Astrocyte (in vitro differentiated cells and primary cell): ENCODE results near the gene AMZ1. TPM values are rescaled to one million over a fixed set of nuclear protein-coding genes. Genes with fewer than 3 reads are reported as not detected.
"Not testable (repeated sequence)": the region's sequence is repeated elsewhere in the genome, so short reads cannot be mapped to it uniquely, and the experiment has no call there.

Experiments used
- DNase-seq: peaks from one replicate; pipeline ENCODE4 v3.0.0-alpha.2; 2010; ENCODE audit warnings: low read depth
- FAIRE-seq: peaks from 2 replicates; lab custom pipeline; 2011; peaks lifted over from hg19 to GRCh38; lab: Jason Lieb, UNC
- H2AFZ ChIP-seq: 2 replicates; pipeline ENCODE4 v1.6.0; 2012; ENCODE audit warnings: low read depth, low read length, inconsistent platforms
- H3K27ac ChIP-seq: 2 replicates; pipeline ENCODE4 v1.5.1; 2011; ENCODE audit warnings: low read depth, low read length, inconsistent platforms
- H3K27me3 ChIP-seq: 2 replicates; pipeline ENCODE4 v1.6.0; 2011; ENCODE audit warnings: low read length, inconsistent platforms; ENCODE audit not compliant: insufficient read depth
- H3K36me3 ChIP-seq: 2 replicates; pipeline ENCODE4 v1.5.1; 2011; ENCODE audit warnings: low read length, inconsistent platforms; ENCODE audit not compliant: insufficient read depth
- H3K4me1 ChIP-seq: 2 replicates; pipeline ENCODE4 v1.5.1; 2011; ENCODE audit warnings: low read length, inconsistent platforms; ENCODE audit not compliant: insufficient read depth
- H3K4me2 ChIP-seq: 2 replicates; pipeline ENCODE4 v1.6.0; 2012; ENCODE audit warnings: low read length, inconsistent platforms
- H3K4me3 ChIP-seq: 2 replicates; pipeline ENCODE4 v1.5.1; 2011; ENCODE audit warnings: low read depth, mild to moderate bottlenecking, low read length, inconsistent platforms; ENCODE audit not compliant: insufficient read depth
- H3K79me2 ChIP-seq: 2 replicates; pipeline ENCODE4 v1.6.0; 2012; ENCODE audit warnings: mild to moderate bottlenecking, low read length, inconsistent platforms; ENCODE audit not compliant: insufficient read depth
- H3K9ac ChIP-seq: 2 replicates; pipeline ENCODE4 v1.6.0; 2012; ENCODE audit warnings: mild to moderate bottlenecking, low read length, inconsistent platforms
- H3K9me3 ChIP-seq: 2 replicates; pipeline ENCODE4 v1.5.1; 2012; ENCODE audit warnings: low read depth, mild to moderate bottlenecking, low read length, inconsistent platforms; ENCODE audit not compliant: insufficient read depth
- H4K20me1 ChIP-seq: 2 replicates; pipeline ENCODE4 v1.6.0; 2012; ENCODE audit warnings: low read length, inconsistent platforms; ENCODE audit not compliant: insufficient read depth
- H3K27ac Mint-ChIP-seq: one replicate; pipeline ENCODE4 v1.8.0; 2021; ENCODE audit warnings: mild to moderate bottlenecking, mixed read lengths; ENCODE audit not compliant: unreplicated experiment
- H3K27me3 Mint-ChIP-seq: one replicate; pipeline ENCODE4 v1.8.0; 2021; ENCODE audit warnings: low read depth, mixed read lengths; ENCODE audit not compliant: unreplicated experiment
- H3K36me3 Mint-ChIP-seq: one replicate; pipeline ENCODE4 v1.8.0; 2021; ENCODE audit warnings: low read depth, mixed read lengths; ENCODE audit not compliant: unreplicated experiment
- H3K4me1 Mint-ChIP-seq: one replicate; pipeline ENCODE4 v1.8.0; 2021; ENCODE audit warnings: low read depth, mixed read lengths; ENCODE audit not compliant: unreplicated experiment
- H3K4me3 Mint-ChIP-seq: one replicate; pipeline ENCODE4 v1.8.0; 2021; ENCODE audit warnings: mild to moderate bottlenecking, moderate library complexity, mixed read lengths; ENCODE audit not compliant: unreplicated experiment
- H3K9me3 Mint-ChIP-seq: one replicate; pipeline ENCODE4 v1.8.0; 2021; ENCODE audit warnings: mild to moderate bottlenecking, mixed read lengths; ENCODE audit not compliant: unreplicated experiment
- EZH2 ChIP-seq: IDR thresholded peaks from 2 replicates; pipeline ENCODE4 v1.6.1; 2012; ENCODE audit warnings: mild to moderate bottlenecking, low read length, inconsistent platforms; ENCODE audit not compliant: insufficient read depth
- total RNA-seq: library from RNA; stranded (reverse); gene quantifications from 2 replicates; pipeline ENCODE4 v1.2.1, GENCODE V29; 2021
- TF ChIP-seq, protein P1 (sequence below): IDR thresholded peaks from 2 replicates; pipeline ENCODE4 v1.5.1; 2011; ENCODE audit warnings: low read depth, mild to moderate bottlenecking, inconsistent platforms, low read length, moderate library complexity; ENCODE audit not compliant: insufficient read depth

AMZ1 gene
- total RNA-seq, 1 donor from 2014 or later, result 3.4 TPM

DNA sequence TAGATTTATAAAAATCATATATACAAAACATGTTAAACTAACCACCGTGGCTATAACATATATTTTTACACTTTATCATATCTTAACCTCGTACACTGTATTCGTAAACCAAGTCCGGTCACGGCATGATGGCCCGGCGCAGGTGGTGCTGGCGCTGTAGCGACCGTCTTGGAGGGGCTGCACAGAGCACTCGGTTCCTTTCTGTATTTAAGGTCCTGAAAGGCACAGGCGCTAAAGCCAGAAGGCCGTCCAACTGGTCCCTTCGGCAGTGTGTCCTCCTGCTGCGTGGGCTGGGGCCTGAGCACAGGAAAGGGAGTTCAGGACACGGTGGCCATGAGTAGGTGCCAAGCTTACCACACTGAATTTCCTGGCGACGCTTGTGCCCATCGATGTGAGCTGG is 33.8 kb downstream of the AMZ1 start:
- no peaks in the 10 kb centered on the region for H3K79me2 ChIP-seq
- no peaks in the 10 kb centered on the region for H3K27me3 ChIP-seq

DNA sequence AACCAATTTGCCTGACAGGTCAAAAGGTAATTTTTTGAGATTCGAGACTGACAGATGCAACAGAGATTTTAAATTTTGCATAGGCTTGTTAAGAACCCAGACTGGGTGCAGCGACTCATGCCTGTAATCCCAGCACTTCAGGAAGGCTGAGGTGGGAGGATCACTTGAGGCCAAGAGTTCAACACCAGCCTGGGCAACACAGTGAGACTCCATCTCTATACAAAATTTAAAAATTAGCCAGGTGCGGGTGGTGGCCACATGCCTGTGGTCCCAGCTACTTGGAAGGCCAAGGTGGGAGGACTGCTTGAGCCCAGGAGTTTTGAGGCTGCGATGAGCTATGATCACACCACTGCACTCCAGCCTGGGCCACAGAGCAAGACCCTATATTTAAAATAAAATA is 34.6 kb downstream of the AMZ1 start:
- Mint-ChIP-seq H3K4me3 (no peak overlapping the region), H3K4me1 (no peaks in the 10 kb centered on the region), H3K9me3 (peaks cover 1% of the 10 kb centered on the region), H3K27me3 (no peaks in the 10 kb centered on the region), H3K36me3 (peaks cover 26% of the 10 kb centered on the region), H3K27ac (no peak overlapping the region)
- peaks cover 14% of the 10 kb centered on the region for H3K36me3 ChIP-seq
- peaks cover 16% of the 10 kb centered on the region for H4K20me1 ChIP-seq
- H3K4me3 ChIP-seq, result no peak overlapping the region
- FAIRE-seq, result no peak
- H3K79me2 ChIP-seq, result no peaks in the 10 kb centered on the region
- H3K9me3 ChIP-seq, result no peaks in the 10 kb centered on the region
- TF ChIP-seq, protein P1, sequence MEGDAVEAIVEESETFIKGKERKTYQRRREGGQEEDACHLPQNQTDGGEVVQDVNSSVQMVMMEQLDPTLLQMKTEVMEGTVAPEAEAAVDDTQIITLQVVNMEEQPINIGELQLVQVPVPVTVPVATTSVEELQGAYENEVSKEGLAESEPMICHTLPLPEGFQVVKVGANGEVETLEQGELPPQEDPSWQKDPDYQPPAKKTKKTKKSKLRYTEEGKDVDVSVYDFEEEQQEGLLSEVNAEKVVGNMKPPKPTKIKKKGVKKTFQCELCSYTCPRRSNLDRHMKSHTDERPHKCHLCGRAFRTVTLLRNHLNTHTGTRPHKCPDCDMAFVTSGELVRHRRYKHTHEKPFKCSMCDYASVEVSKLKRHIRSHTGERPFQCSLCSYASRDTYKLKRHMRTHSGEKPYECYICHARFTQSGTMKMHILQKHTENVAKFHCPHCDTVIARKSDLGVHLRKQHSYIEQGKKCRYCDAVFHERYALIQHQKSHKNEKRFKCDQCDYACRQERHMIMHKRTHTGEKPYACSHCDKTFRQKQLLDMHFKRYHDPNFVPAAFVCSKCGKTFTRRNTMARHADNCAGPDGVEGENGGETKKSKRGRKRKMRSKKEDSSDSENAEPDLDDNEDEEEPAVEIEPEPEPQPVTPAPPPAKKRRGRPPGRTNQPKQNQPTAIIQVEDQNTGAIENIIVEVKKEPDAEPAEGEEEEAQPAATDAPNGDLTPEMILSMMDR, result no peak
- no peak for TF ChIP-seq EZH2
- no peak overlapping the region for H3K4me2 ChIP-seq
- no peak overlapping the region for H3K27ac ChIP-seq
- no peak overlapping the region for H2AFZ ChIP-seq
- peaks cover under 1% of the 10 kb centered on the region for H3K4me1 ChIP-seq
- no peak overlapping the region for H3K9ac ChIP-seq
- no peaks in the 10 kb centered on the region for H3K27me3 ChIP-seq
- DNase-seq, result no peak

More for the DNA sequence above, 33.8 kb downstream of the AMZ1 start:
- Mint-ChIP-seq H3K4me1 (no peaks in the 10 kb centered on the region), H3K27me3 (no peaks in the 10 kb centered on the region), H3K9me3 (peaks cover 1% of the 10 kb centered on the region), H3K36me3 (peaks cover 29% of the 10 kb centered on the region), H3K27ac (no peak overlapping the region), H3K4me3 (no peak overlapping the region)
- Histone ChIP-seq H3K4me2 (no peak overlapping the region), H3K36me3 (peaks cover 14% of the 10 kb centered on the region), H4K20me1 (peaks cover 16% of the 10 kb centered on the region), H2AFZ (no peak overlapping the region), H3K9ac (no peak overlapping the region), H3K9me3 (no peaks in the 10 kb centered on the region), H3K27ac (no peak overlapping the region), H3K4me3 (no peak overlapping the region), H3K4me1 (peaks cover 7% of the 10 kb centered on the region)
- DNase-seq (no peak), FAIRE-seq (no peak)
- TF ChIP-seq, protein P1, result no peak
- TF ChIP-seq EZH2, result no peak

DNA sequence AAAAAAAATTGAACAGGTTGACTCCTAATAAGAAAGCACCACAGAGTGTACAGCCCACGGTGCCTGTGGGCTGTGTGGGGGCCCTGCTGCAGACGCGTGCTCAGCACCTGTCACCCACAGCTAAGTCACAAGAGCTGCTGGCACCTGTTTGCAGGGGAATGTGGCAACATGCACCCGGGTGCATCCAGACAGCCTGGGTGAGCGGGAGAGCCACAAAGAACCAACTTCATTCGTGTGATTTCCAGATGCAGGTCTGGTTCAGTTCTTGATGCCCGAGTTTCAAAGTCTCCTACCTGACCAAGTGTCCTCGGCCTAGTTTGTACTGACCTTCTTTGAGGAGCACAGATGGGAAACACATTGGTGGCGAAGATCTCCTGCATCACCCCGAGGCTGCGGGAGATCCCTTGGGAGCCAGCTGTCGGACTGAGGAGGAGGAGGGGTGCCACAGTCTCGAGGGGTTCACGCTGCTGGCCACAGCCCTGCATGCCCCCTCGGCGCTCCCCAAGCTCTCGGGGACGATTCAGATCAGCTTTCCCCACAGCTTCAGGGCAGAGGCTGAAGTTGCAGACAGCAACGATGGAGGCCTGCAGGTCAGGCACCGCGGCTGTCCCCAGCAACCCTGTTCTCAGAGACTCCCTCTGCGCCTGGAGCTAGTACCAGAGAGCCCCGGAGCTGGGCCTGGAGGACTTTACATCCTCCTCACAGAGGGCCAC is 35.3 kb downstream of the AMZ1 start:
- H2AFZ ChIP-seq, result no peak overlapping the region
- no peaks in the 10 kb centered on the region for H3K27me3 Mint-ChIP-seq
- DNase-seq, result no peak
- no peak overlapping the region for H3K27ac ChIP-seq
- H3K79me2 ChIP-seq, result no peaks in the 10 kb centered on the region
- H3K9ac ChIP-seq, result no peak overlapping the region
- peaks cover 12% of the 10 kb centered on the region for H3K36me3 ChIP-seq
- no peaks in the 10 kb centered on the region for H3K27me3 ChIP-seq
- peaks cover under 1% of the 10 kb centered on the region for H3K4me1 ChIP-seq
- peaks cover 16% of the 10 kb centered on the region for H4K20me1 ChIP-seq
- H3K4me1 Mint-ChIP-seq, result no peaks in the 10 kb centered on the region
- H3K4me3 ChIP-seq, result no peak overlapping the region
- no peak overlapping the region for H3K27ac Mint-ChIP-seq
- no peaks in the 10 kb centered on the region for H3K9me3 ChIP-seq
- peaks cover 1% of the 10 kb centered on the region for H3K9me3 Mint-ChIP-seq
- H3K4me2 ChIP-seq, result no peak overlapping the region
- no peak for FAIRE-seq
- TF ChIP-seq, protein P1, result no peak
- no peak overlapping the region for H3K4me3 Mint-ChIP-seq
- peaks cover 22% of the 10 kb centered on the region for H3K36me3 Mint-ChIP-seq

DNA sequence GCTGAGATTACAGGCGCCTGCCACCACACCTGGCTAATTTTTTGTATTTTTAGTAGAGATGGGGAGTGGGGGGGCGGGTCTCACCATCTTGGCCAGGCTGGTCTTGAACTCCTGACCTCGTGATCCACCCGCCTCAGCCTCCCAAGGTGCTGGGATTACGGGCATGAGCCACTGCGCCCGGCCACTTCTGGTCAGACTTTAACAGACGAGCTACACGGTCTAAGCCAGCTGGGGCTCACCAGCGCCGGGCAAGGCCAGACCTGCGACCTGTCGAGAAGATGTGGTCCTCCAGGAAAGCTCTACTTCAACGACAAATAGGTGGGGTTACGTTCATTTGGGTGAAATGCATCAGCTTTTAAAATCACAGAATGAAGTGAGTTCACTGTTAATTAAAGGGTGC is 36.0 kb downstream of the AMZ1 start:
- H3K27ac Mint-ChIP-seq, FAIRE-seq, H3K4me1 ChIP-seq, H3K4me1 Mint-ChIP-seq, H3K9ac ChIP-seq, H3K27ac ChIP-seq, H3K4me3 ChIP-seq, H3K9me3 Mint-ChIP-seq, H3K4me2 ChIP-seq, H3K4me3 Mint-ChIP-seq, H3K27me3 ChIP-seq, H3K79me2 ChIP-seq, H2AFZ ChIP-seq, H3K9me3 ChIP-seq, DNase-seq, H3K27me3 Mint-ChIP-seq: not testable (repeated sequence)
- Histone ChIP-seq H4K20me1 (peaks cover 18% of the 10 kb centered on the region), H3K36me3 (peaks cover 10% of the 10 kb centered on the region)
- H3K36me3 Mint-ChIP-seq, result peaks cover 23% of the 10 kb centered on the region
